OCI-LY1 (cell line): ENCODE measurements around the gene TOX2.

Experiments used
- CTCF ChIP-seq: fragments of 200-600 bp; sonication (generic), shearing (Covaris generic); IDR thresholded peaks from 2 replicates; pipeline ENCODE4 v1.5.1; 2017; ENCODE audit warnings: mild to moderate bottlenecking, antibody characterized with exemption, low read length, moderate library complexity, mixed read lengths
- EZH2 ChIP-seq: fragments of 200-600 bp; sonication (generic), shearing (Covaris generic); IDR thresholded peaks from 2 replicates; pipeline ENCODE4 v1.8.0; 2017; ENCODE audit warnings: borderline replicate concordance, mixed run types, mild to moderate bottlenecking, antibody characterized with exemption, low read length, moderate library complexity, mixed read lengths

- TF ChIP-seq CTCF (no peak), EZH2 (no peak)
Measured at GRCh38 chr20:43870484-43870883, 44.2 kb upstream of the TOX2 start.
